ENCODE data around the gene SLC47A1. TPM values are rescaled to one million over a fixed set of nuclear protein-coding genes. Genes with fewer than 3 reads are reported as not detected.

SLC47A1 gene
- total RNA-seq, 1 experiment from 2014 or later = 0.43 TPM

DNA sequence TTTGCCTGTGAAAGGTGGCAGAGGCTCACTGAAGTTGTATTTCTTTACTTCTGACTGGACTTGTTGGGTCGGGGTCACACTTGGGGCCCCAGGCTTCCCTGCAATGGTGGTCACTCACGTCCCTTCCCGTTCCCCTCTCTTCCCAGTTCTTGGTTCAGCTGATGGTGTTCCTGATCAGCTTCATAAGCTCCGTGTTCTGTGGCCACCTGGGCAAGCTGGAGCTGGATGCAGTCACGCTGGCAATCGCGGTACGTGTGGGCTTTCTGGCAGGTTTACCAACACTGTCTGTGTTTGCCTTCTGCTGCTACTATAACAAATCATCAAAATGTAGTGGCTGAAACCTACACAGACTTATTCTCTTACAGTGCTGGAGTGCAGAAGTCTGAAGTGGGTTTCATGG is 8.6 kb downstream of the SLC47A1 start:
- Histone ChIP-seq H3K36me3 (ENCODE audit: control insufficient read depth, insufficient read depth, low read length) (no peaks in the 10 kb centered on the region), H3K4me3 (ENCODE audit: low read depth, low read length) (no peak overlapping the region), H3K9me3 (no peaks in the 10 kb centered on the region), H3K27me3 (replicated peaks; ENCODE audit: control insufficient read depth, insufficient read depth, low read length) (no peaks in the 10 kb centered on the region), H3K4me1 (peaks cover 21% of the 10 kb centered on the region)
- Mint-ChIP-seq H3K4me1 (ENCODE audit: low read depth, unreplicated experiment) (peaks cover 23% of the 10 kb centered on the region), H3K36me3 (ENCODE audit: insufficient read depth, unreplicated experiment) (no peaks in the 10 kb centered on the region), H3K27ac (ENCODE audit: unreplicated experiment) (no peak overlapping the region), H3K4me3 (ENCODE audit: unreplicated experiment) (no peak overlapping the region), H3K9me3 (ENCODE audit: unreplicated experiment) (no peaks in the 10 kb centered on the region), H3K27me3 (ENCODE audit: insufficient read depth, unreplicated experiment) (no peaks in the 10 kb centered on the region)
- DNase-seq = no peak
- ChIA-PET CTCF (no interaction called here), POLR2A (no interaction called here)
- intact Hi-C loops (cut with micrococcal nuclease; ENCODE audit: unreplicated experiment) = no loop called here
- TF ChIP-seq, protein P1, sequence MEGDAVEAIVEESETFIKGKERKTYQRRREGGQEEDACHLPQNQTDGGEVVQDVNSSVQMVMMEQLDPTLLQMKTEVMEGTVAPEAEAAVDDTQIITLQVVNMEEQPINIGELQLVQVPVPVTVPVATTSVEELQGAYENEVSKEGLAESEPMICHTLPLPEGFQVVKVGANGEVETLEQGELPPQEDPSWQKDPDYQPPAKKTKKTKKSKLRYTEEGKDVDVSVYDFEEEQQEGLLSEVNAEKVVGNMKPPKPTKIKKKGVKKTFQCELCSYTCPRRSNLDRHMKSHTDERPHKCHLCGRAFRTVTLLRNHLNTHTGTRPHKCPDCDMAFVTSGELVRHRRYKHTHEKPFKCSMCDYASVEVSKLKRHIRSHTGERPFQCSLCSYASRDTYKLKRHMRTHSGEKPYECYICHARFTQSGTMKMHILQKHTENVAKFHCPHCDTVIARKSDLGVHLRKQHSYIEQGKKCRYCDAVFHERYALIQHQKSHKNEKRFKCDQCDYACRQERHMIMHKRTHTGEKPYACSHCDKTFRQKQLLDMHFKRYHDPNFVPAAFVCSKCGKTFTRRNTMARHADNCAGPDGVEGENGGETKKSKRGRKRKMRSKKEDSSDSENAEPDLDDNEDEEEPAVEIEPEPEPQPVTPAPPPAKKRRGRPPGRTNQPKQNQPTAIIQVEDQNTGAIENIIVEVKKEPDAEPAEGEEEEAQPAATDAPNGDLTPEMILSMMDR (IDR thresholded peaks at IDR 0.05; ENCODE audit: insufficient read depth in 1 of 2, low read depth in 1 of 2, low read length in 1 of 2, severe bottlenecking in 1 of 2, unreplicated experiment in 1 of 2) = no peak
- BruUV-seq (replicated peaks) = no TSS peak

DNA sequence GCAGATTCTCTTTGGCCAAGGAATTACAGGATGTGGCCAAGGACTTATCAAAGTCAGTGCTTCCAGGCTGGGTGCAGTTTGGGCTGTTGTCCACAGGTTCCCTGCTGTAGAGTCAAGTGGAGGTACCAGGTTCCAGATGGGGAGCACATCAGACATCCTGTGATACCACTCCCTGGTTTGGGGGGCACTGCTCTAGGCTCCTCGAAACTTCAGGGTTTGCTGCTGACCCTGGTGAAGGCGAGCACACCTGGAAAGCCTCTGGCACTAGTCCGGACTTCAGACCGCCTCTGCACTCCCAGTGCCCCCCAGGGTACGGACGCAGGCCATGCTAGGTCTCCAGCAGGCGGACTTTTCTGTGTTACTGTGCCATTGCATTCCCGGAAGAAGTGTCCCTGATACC is 10.7 kb downstream of the SLC47A1 start:
- Histone ChIP-seq H3K4me1 (peaks cover 15% of the 10 kb centered on the region), H3K36me3 (ENCODE audit: control insufficient read depth, insufficient read depth, low read length) (no peaks in the 10 kb centered on the region), H3K4me3 (ENCODE audit: low read depth, low read length) (no peak overlapping the region), H3K9me3 (no peaks in the 10 kb centered on the region), H3K27me3 (replicated peaks; ENCODE audit: control insufficient read depth, insufficient read depth, low read length) (no peaks in the 10 kb centered on the region)
- H3K4me3 Mint-ChIP-seq (ENCODE audit: unreplicated experiment) = no peak overlapping the region
- POLR2A ChIA-PET = no interaction called here
- no TSS peak for BruUV-seq (replicated peaks)
- CTCF ChIA-PET = no interaction called here
- H3K4me1 Mint-ChIP-seq (ENCODE audit: low read depth, unreplicated experiment) = peaks cover 7% of the 10 kb centered on the region
- no peaks in the 10 kb centered on the region for H3K9me3 Mint-ChIP-seq (ENCODE audit: unreplicated experiment)
- no peaks in the 10 kb centered on the region for H3K36me3 Mint-ChIP-seq (ENCODE audit: insufficient read depth, unreplicated experiment)
- no peak overlapping the region for H3K27ac Mint-ChIP-seq (ENCODE audit: unreplicated experiment)
- DNase-seq = no peak
- intact Hi-C loops (cut with micrococcal nuclease; ENCODE audit: unreplicated experiment) = no loop called here
- no peaks in the 10 kb centered on the region for H3K27me3 Mint-ChIP-seq (ENCODE audit: insufficient read depth, unreplicated experiment)
- TF ChIP-seq, protein P1 (IDR thresholded peaks at IDR 0.05; ENCODE audit: insufficient read depth in 1 of 2, low read depth in 1 of 2, low read length in 1 of 2, severe bottlenecking in 1 of 2, unreplicated experiment in 1 of 2) = no peak

DNA sequence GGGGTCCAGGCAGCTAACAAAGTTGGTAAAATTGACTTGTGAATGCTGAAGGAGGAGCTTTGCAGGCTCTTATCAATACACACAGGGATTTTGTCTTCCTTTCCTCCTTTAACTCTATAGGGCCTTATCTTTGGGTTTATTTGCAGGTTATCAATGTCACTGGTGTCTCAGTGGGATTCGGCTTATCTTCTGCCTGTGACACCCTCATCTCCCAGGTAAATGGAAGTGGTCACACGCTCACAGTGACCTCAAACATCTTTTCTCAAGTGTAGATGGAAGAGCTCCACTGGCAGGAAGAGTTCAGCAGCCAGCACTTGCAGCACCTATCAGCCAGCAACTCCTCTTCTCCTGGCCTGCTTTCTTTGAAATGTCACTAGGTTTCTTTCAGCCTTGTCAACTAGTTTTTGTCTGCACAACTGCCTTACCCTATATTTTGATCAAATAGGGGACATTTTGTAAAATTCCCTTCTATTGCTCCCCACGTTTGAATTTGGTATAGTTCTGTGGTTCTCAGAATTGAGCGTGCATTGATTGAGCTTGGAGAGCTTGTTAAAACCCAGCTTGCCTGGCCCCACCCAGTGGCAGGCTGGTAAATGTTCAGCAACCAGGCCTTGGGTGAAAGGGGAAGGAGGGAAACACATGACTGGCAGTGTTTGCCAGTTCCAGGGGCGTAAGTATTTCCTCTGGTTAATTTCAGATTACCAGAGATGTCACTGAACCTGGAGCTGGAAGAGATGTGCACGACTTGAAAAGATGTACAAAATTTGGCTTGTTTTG is 12.8 kb downstream of the SLC47A1 start:
- TF ChIP-seq, protein P1 (IDR thresholded peaks at IDR 0.05; ENCODE audit: insufficient read depth in 1 of 2, low read depth in 1 of 2, low read length in 1 of 2, severe bottlenecking in 1 of 2, unreplicated experiment in 1 of 2) = peak in 1 of 2 experiments; percentile 41
- Mint-ChIP-seq H3K4me1 (ENCODE audit: low read depth, unreplicated experiment) (peaks cover 13% of the 10 kb centered on the region), H3K27me3 (ENCODE audit: insufficient read depth, unreplicated experiment) (no peaks in the 10 kb centered on the region), H3K9me3 (ENCODE audit: unreplicated experiment) (no peaks in the 10 kb centered on the region), H3K36me3 (ENCODE audit: insufficient read depth, unreplicated experiment) (no peaks in the 10 kb centered on the region), H3K27ac (ENCODE audit: unreplicated experiment) (no peak overlapping the region), H3K4me3 (ENCODE audit: unreplicated experiment) (no peak overlapping the region)
- CTCF ChIA-PET = interaction anchor here (0.5 to 1.7 kb wide), 6 partner anchors 20 to 183 kb away, joined by 3 to 11 read pairs (median 3); partner anchors contain the start of gene ALDH3A2
- BruUV-seq (replicated peaks) = no TSS peak
- POLR2A ChIA-PET = no interaction called here
- peak; percentile 30 to 57 for DNase-seq
- H3K36me3 ChIP-seq (ENCODE audit: control insufficient read depth, insufficient read depth, low read length) = no peaks in the 10 kb centered on the region
- no peaks in the 10 kb centered on the region for H3K9me3 ChIP-seq
- no peak overlapping the region for H3K4me3 ChIP-seq (ENCODE audit: low read depth, low read length)
- H3K27me3 ChIP-seq (replicated peaks; ENCODE audit: control insufficient read depth, insufficient read depth, low read length) = no peaks in the 10 kb centered on the region
- peaks cover 35% of the 10 kb centered on the region for H3K4me1 ChIP-seq
- intact Hi-C loops (cut with micrococcal nuclease; ENCODE audit: unreplicated experiment) = loop anchor here (1.0 kb wide), 1 partner anchor 27 kb away; no protein-coding TSS in a partner anchor
